HEK293T (cell line): ENCODE data around the gene MRFAP1.
"Not testable (repeated sequence)": the region's sequence is repeated elsewhere in the genome, so short reads cannot be mapped to it uniquely, and the experiment has no call there.

Experiments used
- CTBP1 ChIP-seq: fragments of 450-650 bp; IDR thresholded peaks from 2 replicates; pipeline ENCODE4 v1.6.1; 2016; ENCODE audit warnings: borderline replicate concordance
- LEF1 ChIP-seq: fragments of 450-650 bp; IDR thresholded peaks from 2 replicates; pipeline ENCODE4 v1.6.1; 2017; ENCODE audit warnings: mild to moderate bottlenecking, borderline replicate concordance
- TARDBP ChIP-seq: fragments of 450-650 bp; IDR thresholded peaks from 2 replicates; pipeline ENCODE4 v1.6.1; 2016

DNA sequence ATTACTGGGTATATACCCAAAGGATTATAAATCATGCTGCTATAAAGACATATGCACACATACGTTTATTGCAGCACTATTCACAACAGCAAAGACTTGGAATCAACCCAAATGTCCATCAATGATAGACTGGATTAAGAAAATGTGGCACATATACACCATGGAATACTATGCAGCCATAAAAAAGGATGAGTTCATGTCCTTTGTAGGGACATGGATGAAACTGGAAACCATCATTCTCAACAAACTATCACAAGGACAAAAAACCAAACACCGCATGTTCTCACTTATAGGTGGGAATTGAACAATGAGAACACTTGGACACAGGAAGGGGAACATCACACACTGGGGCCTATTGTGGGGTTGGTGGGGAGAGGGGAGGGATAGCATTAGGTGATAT, 14.8 kb downstream of the MRFAP1 start:
- not testable (repeated sequence) for TF ChIP-seq TARDBP, CTBP1, LEF1
